ENCODE measurements around the gene FTCDNL1.

Gene FTCDNL1

DNA sequence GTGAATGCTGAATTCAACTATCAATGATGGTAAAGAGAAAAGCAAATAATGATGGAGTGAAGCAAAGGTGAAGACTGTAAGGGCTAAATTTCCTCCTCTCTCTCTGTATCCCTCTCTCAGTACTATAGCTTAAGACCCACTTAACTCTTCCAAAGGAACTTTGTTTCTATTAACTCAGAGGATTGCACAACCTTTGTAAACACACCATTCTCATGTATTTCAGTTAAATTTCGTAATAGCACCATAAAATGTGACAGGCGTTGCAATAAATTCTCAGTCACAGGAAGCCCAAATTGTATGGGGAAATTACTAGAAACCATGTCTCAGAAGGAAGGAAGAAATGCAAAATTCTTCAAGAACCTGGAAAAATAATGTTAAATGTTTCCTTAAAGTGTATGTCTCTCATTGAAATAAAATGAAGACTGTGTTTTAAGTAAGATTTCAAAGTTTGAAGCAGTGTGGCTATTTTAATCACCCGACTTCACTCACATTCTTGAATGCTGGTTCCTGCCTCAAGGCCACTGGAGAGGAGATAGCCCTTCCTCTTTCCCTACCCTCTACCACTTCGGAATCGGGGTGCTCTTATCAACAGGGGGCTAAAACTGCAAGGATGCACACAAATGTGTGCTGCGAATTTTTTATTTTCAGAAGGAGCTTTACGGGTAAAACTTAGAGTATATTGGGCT, 112.1 kb downstream of the FTCDNL1 start:
- DNase-seq = no peak

DNA sequence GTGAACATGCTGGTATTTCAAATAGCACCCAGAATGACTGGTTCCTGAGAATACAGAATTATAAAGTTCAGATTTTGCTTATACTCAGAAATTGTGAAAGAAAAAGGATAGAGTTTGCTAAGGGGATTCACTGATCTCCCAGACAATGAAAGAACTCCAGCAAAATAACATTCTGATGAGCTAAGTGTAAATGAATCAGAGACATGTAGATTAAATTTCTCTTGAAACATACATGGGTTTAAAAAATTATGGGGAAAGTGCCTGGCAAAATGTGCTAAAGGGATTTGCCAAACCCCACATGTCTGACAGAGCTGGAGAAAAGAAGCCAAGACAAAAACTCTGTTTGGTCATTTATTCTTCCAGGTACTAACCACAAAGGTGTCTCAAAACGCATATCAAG, 116.3 kb downstream of the FTCDNL1 start:
- no peak for DNase-seq

DNA sequence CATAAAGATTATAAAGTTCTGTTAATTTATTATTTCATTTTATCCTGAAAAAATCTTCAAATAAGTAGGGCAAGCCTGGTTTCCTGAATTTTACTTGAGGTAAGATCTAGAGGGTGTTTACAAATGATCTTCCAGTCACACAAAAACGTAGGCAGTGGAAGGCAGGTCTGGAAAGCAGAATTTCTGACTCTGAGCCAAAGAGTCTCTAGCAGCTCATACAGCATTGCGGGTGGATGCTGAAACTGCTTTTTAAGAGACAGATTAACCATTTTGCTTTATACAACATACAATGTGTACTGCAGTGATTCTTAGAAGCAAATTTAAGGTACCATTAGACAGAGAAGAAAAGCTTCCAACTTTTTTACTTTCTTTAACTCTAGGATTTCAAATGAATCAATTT, 117.0 kb downstream of the FTCDNL1 start:
- DNase-seq = no peak

DNA sequence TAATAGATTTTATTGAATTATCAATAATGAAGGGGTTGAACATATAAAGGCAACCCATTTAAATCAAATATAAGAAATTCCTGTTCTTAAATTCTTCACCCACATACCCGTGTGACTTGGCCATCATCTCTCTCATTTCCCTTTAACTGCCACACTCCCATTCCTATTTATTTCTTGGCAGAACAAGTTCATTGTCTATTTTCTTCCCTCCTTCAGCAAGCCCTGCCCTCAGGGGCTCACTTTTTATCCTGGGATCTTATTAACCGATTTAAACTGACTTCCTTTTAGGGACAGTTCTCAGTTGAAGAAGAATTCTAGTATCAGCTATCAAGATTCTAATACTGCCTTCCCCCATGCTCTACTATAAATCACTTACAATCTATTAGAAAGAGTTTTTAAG, 123.2 kb downstream of the FTCDNL1 start:
- no peak for DNase-seq

DNA sequence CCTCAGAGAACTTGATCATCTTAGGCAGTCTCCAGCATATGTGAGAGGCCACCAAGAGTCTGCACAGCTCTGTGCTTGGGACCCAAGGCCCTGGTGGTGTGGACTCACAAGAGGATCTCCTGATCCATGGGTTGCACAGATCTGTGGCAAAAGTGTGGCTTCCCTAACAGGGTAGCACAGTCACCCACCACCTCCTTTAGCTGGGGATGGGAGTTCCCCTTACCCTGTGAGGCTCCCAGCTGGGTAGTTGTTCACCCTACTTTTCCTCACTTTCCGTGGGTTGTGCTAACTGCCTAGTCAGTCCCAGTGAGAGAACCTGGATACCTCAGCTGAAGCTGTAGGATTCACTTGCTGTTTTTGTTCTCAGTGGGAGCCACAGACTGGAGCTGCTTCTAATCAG, 123.7 kb downstream of the FTCDNL1 start:
- no peak for DNase-seq

DNA sequence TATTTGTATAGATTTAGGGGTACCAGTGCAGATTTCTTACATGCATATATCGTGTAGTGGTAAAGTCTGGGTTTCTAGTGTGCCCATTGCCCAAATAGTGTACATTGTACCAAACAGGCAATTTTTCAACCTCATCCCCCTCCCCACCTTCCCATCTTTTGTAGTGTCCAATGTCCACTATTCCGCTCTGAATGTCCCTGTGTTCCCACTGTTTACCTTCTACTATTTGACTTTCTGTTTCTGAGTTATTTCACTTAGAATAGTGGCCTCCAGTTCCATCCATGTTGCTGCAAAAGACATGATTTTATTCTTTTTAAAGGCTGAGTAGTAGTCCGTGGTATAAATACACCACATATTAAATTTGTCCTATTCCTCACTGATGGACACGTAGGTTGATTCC, 132.9 kb downstream of the FTCDNL1 start:
- DNase-seq = no peak

DNA sequence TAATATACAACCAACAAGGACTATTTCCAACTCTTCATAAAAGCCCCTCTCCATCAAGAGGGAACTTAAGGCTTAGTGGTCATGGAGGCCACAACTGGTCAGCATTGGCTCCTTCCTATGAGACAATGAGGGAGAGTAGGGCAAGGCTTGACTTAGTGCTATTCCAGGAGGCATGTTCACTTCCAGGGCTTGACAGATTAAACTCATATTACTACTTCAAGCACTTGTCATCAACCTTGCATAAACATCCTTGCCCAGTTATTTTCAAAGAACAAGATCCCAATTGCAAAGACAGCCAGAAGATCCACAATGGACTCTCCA, 133.4 kb downstream of the FTCDNL1 start:
- DNase-seq = no peak

DNA sequence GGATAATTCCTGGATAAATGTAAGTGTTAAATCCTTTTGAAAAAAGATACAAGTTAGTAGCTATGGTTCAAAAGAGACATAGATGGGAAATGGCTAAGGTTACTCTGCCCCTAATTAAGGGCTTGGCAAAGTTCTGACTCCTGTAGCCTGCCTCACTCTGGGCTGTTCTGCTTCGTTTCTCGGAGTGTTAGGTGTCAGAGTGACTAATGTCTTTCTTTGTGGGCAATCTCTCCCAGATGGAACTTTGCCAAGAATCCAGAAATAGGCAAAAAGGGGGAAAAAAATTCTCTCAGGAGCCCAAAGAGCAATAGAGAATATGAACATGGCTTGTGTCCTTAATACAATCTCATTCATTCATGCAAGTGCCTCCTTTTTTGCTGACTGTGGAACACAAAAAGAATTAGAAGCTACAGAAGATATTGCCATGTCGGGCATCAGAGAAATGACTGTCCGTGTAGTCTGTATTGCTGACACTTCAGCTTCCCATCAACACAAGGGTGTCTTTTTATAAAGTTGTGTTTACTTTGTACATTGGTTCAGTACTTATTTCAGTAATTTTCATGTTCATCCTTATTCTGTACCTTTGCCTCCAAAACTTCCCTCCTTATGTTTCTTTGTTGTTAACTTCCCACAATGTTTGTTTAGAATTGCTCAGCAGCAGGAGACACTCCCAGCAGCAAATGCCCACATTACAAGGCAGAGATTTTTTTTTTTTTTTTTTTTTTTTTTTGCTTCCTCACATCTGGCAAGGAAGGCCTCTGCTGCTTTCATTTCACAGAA, 134.0 kb downstream of the FTCDNL1 start:
- peak; percentile 75 for DNase-seq

DNA sequence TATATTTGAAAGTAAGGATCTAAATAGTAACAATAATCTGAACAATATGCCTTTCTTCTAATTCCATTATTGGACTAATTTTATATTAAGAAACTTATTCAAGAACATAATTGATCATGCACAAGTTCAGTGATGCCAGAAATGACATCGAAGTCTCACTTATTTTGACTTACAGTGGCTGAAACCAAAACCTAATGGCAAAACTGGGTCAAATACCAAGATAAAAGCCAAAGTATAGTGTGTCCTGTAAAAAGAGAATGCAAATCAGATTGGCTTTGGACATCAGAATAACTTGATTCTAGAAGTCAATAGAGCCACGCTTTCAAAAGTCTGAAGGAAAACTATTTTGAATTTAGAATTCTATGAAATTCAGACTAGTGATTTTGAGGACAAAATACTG, 137.2 kb downstream of the FTCDNL1 start:
- DNase-seq = no peak

DNA sequence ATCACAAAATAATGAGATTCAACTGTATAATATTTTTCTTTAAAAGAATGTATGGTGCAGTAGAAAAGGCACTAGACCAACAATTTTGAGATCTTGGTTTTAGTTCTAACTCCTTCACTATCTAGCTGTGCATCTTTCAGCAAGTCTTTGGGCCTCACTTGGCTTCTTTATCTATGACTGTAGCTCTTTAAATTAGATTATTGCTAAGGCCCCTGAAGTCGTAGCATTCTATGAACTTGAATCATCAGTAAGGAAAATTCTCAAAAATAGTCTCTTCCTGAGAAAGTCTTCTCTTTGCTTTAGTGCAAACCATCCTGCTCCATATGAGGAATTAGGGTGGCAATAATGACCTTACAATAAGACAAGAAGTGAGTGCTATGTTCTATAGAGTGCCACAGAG, 140.4 kb downstream of the FTCDNL1 start:
- no peak for DNase-seq

All from NCI-H345 (cell line).